CD4-positive, alpha-beta T cell treated with Interleukin-10 for 1 hour (primary cell): ENCODE results near the gene APBB2.

Source experiments
- DNase-seq: peaks from one replicate; pipeline ENCODE4 v3.0.0-alpha.2; 2020

APBB2 gene

GRCh38 chr4:41185614-41186592 lies 28.4 kb downstream of the APBB2 start:
- DNase-seq = no peak

- no peak for DNase-seq
These were observed 30.3 kb downstream of the APBB2 start for GRCh38 chr4:41184009-41184408.

DNA sequence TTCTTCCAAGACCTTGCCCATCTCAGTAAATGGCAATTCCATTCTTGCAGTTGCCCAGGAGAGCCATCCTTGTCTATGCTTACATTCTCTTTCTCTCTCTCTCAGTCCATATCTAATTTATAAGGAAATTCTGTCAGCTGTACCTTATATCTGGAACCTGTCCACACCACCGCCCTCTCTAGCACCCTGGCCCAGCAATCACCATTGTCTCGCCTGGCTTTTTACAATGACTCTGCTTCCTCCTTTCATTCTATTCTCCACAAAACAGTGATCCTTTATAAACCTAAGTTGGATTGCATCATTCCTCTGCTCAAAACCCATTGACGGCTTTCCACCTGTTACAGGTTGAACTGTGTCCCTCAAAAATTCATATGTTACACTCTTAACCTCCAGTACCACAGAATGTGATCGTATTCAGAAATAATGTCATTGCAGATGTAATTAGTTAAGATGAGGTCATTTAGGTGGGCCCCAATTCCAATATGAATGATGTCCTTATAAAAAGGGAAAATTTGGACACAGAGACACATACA lies 31.3 kb downstream of the APBB2 start:
- no peak for DNase-seq

DNA sequence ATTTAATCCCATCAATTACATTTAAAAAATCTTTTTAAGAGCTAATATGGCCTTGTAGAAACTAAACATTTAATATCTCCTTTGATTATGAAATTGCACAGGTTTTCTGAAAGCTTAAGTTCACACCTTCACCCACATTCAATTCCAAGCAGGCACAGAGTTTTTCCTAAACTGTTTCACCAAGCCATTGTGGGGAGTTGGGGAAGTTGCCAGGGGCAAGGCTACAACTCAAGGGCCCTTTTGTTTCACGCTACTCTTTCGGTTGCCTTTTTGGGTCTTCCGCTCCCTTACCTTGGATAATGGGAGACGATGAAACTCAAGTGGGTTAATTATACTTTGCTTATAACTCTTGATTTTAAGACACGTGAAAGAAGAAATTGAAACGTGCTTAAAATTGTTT lies 33.3 kb downstream of the APBB2 start:
- DNase-seq = no peak

- DNase-seq = no peak
These were observed 34.7 kb downstream of the APBB2 start for GRCh38 chr4:41179498-41180195.

DNA sequence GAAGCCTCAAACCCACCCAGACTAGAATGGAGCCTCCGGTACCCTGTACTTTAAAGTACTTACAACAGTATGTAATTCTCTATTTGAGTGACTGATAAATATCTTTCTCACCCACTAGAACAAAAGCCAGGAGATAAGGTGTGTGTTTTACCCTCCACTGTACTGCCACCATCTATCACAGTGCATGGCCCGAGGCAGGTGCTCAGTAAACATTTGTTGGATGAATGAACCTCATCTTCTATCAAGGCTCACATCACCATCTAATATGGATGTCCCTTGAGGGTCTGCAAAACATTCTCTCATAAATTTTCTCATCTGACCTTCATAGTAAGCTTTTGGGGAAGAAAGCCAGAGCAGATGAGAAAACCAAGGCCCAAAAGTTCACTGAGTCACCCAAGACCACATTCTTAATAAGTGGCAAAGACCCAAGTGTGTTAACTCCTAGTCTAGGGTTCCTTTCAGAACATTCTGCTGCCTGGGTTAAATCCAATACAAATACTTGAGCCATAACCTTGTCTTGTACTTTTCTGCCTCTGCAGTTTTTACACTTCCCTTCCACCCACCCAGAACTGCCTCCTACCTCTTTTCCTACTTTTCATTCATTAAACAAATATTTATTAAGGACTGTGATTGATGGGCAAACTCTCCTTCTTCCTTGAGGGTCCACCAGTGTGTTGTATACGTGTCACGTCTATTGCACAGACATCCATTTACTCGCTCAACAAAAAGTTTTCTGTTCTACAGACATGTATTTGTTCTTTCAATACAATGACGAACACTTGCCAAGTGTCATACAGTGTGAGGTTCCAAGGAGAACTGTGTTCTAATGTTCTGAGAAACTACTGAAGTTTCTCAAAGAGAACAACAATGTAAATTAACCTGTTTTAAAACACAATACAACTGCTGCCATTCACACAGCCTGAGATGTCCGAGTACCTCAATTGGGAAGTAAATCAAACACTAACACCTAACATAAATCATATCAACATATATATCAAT lies 35.7 kb downstream of the APBB2 start:
- DNase-seq = no peak

- no peak for DNase-seq
These were observed 37.3 kb downstream of the APBB2 start for GRCh38 chr4:41177016-41177415.

- no peak for DNase-seq
These were observed 38.0 kb downstream of the APBB2 start for GRCh38 chr4:41176340-41176739.

DNA sequence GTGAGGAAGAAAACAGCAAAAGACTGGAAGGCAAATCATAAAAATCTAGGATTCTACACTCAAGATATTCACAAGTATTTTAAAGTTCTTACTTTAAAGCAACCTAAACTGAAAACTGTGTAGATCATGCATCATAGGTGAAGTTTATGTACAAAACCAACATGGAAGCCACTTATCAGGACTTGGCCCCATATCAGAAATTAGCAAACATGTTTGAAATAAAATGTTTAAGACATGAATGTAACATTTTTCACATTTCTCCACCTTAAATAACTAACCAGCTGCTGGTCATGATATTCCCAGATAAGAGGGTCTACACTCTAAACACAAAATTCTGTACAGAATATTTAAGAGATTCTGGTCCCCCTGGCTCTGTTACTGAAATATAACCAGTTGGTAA lies 38.5 kb downstream of the APBB2 start:
- DNase-seq = no peak

- DNase-seq = no peak
These were observed 39.9 kb downstream of the APBB2 start for GRCh38 chr4:41174444-41174843.

DNA sequence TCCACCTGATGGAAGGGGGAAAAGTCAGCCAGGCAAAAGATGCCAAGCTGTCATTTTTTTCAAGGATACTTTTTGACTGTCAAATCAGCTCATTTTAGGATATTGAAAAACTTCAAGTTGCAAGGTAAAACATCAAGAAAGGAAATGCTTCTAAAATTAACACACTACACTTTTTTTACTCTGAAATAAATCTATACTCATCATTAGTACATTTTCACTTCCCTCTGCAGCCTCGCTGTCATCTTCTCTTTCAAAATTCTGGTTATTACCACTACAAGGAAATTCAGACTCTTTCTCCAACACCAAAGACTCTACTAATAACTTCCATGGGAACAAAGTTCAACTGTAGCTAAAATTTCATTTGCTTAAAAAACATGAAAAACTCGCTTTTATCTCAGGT lies 41.6 kb downstream of the APBB2 start:
- DNase-seq = no peak

- DNase-seq = no peak
These were observed 45.0 kb downstream of the APBB2 start for GRCh38 chr4:41169256-41169800.

DNA sequence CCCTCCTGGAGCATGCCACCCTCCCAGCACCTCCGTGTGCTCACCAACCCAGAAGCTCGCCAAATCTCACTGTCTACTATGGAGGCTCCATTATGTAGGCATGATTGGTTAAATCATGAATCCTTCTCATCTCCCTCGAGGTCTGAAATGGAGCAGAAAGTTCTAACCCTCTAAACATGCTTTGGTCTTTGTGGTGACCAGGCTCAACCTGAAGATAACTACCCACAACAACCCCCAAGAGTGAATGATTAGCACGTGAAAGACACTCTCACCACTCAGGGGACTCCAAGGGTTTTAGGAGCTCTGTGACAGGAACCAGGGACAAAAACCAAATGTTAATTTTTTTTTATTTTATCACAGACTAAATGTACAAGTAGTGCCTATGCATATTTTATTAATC lies 47.2 kb downstream of the APBB2 start:
- no peak for DNase-seq

- DNase-seq = no peak
These were observed 49.9 kb downstream of the APBB2 start for GRCh38 chr4:41164405-41164804.

- no peak for DNase-seq
These were observed 53.0 kb downstream of the APBB2 start for GRCh38 chr4:41161355-41161754.

- no peak for DNase-seq
These were observed 53.5 kb downstream of the APBB2 start for GRCh38 chr4:41160856-41161255.

DNA sequence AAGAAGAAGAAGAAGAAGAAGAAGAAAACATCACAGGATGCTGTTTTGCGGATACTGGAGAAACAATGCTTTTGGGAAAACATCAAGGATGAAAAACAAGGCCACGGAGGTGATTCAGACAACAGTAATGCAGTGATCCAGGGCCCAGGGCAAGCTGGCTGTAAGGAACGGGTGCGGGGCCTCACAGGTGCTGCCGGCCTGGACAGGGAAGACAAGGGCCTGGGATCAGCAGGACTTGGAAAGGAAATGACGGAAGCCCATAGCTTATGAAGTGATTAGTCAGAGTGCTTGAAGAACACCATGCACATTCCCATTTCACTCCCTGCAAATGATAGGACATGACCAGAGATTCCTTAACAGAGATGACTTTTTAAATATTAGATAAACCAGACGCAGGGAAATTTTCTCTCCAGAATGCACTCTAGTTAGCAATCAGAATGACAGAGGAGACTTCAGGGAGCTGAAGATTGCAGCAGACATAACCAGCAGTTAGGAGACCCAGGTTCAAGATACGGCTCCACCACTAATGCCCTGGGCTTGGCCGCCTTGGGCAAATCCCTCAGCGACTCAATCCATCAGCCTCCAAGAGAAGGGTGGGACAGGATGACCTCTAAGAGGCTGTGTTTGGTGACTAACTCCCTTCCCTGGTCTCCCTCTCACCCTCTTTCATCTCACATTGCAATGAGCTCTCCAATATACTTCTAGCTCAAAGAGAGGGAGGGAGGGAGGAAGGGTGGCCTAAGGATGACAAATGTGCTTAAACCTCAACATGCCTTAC lies 54.1 kb downstream of the APBB2 start:
- no peak for DNase-seq

DNA sequence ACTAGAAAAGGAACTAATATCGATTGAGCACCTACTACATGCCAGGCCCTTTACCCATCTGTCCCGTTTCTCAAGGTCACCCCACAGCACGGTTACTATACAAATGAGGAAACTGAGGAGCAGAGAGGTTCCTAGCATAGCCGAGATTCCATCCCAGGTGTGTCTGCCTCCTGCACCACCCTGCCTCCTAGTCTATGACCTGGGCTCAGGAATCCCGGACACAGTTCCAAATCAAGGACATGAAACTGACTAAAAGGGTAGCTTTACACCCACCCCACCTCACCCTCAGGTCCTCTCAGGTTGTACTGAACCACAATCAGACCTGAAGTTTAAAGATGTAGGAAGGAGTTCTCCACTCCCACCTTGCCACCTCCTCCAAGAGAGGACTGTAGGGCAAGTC lies 55.6 kb downstream of the APBB2 start:
- no peak for DNase-seq

DNA sequence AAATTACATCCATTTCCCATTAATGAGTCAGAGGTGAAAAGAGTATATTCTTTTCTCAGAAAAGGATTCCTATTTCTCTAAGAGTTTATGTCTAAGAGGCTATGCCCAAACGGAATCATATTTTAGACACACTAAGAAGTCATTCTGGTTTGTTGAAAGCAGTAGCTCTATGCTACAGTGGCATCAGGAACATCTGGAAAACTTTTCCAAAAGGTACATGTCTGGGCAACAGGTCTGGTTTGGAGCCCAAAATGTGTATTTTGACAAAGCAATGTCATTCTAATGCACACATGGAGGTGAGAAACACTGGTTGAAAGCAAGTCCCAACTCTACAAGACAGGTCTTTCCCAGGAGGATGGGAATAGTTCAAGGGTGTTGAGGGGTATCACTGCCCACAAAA lies 56.1 kb downstream of the APBB2 start:
- no peak for DNase-seq

GRCh38 chr4:41157009-41157408 lies 57.3 kb downstream of the APBB2 start:
- no peak for DNase-seq

DNA sequence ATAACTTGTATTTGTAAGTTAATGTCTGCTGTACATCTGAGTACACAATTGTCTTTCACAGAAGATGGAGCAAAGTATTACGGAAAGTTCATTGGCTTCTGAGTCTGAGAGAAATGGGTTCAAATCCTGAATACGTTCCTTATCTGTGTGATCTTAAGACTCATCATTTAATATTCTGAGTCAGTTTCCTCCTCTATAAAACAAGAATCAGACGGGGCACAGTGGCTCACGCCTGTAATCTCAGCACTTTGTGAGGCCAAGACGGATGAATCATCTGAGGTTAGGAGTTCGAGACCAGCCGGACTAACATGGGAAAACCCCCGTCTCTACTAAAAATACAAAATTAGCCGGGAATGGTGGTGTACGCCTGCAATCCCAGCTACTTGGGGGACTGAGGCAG lies 57.8 kb downstream of the APBB2 start:
- DNase-seq = no peak
